Lower leg skin (tissue), 3 donors: ENCODE measurements around the gene AKAP10.

ENCODE experiments used
- POLR2A ChIP-seq, 2 donors: fragments of 450-650 bp; IDR thresholded peaks; one replicate each; pipeline ENCODE4 v1.6.1; 2016 to 2017; ENCODE audit warnings: antibody characterized with exemption in 2 of 2, mild to moderate bottlenecking in 1 of 2, moderate library complexity in 1 of 2
- TF ChIP-seq, protein P1 (sequence below), 3 donors: fragments of 450-650 bp; IDR thresholded peaks; one replicate each; pipeline ENCODE4 v1.5.1; 2016; ENCODE audit warnings: antibody characterized with exemption in 3 of 3, mild to moderate bottlenecking in 3 of 3, moderate library complexity in 2 of 3

- TF ChIP-seq, protein P1, sequence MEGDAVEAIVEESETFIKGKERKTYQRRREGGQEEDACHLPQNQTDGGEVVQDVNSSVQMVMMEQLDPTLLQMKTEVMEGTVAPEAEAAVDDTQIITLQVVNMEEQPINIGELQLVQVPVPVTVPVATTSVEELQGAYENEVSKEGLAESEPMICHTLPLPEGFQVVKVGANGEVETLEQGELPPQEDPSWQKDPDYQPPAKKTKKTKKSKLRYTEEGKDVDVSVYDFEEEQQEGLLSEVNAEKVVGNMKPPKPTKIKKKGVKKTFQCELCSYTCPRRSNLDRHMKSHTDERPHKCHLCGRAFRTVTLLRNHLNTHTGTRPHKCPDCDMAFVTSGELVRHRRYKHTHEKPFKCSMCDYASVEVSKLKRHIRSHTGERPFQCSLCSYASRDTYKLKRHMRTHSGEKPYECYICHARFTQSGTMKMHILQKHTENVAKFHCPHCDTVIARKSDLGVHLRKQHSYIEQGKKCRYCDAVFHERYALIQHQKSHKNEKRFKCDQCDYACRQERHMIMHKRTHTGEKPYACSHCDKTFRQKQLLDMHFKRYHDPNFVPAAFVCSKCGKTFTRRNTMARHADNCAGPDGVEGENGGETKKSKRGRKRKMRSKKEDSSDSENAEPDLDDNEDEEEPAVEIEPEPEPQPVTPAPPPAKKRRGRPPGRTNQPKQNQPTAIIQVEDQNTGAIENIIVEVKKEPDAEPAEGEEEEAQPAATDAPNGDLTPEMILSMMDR (IDR thresholded peaks at IDR 0.05), result peak in 1 of 3 donors; percentile 55
- no peak for TF ChIP-seq POLR2A (IDR thresholded peaks at IDR 0.05)
Observed at GRCh38 chr17:20009052-20009301, 31.3 kb upstream of the AKAP10 start.
